DND-41 (cell line): Measurements from ENCODE around the gene RCOR1.

Source experiments
- EZH2 ChIP-seq: IDR thresholded peaks from 3 replicates; pipeline ENCODE4 v1.6.1; 2012; ENCODE audit warnings: borderline replicate concordance, low read depth, mild to moderate bottlenecking, moderate library complexity, low read length, inconsistent platforms; ENCODE audit not compliant: severe bottlenecking
- TF ChIP-seq, protein P1 (sequence below): IDR thresholded peaks from 2 replicates; pipeline ENCODE4 v1.5.1; 2012; ENCODE audit warnings: borderline replicate concordance, low read length, moderate library complexity, mild to moderate bottlenecking; ENCODE audit not compliant: poor library complexity, severe bottlenecking; ENCODE audit errors: extremely low read depth

DNA sequence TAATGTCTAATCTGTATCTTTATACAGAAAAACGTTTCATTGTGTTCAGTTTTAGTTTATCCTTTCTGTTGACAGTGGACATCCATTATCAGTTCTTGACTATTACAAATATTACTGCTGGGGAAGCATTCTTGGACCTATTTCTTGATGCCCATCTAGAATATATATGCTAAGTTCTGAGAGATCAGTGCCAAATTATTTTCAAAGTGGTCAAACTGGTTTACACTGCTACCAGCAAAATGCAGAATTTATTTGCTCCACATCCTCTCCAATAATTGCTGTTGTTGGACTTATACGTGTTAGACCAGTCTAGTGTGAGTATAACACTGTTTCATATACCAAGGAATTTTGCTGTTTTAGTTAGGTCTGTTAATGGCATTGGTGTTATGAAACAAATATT is 99.3 kb downstream of the RCOR1 start:
- TF ChIP-seq, protein P1, sequence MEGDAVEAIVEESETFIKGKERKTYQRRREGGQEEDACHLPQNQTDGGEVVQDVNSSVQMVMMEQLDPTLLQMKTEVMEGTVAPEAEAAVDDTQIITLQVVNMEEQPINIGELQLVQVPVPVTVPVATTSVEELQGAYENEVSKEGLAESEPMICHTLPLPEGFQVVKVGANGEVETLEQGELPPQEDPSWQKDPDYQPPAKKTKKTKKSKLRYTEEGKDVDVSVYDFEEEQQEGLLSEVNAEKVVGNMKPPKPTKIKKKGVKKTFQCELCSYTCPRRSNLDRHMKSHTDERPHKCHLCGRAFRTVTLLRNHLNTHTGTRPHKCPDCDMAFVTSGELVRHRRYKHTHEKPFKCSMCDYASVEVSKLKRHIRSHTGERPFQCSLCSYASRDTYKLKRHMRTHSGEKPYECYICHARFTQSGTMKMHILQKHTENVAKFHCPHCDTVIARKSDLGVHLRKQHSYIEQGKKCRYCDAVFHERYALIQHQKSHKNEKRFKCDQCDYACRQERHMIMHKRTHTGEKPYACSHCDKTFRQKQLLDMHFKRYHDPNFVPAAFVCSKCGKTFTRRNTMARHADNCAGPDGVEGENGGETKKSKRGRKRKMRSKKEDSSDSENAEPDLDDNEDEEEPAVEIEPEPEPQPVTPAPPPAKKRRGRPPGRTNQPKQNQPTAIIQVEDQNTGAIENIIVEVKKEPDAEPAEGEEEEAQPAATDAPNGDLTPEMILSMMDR, result no peak
- no peak for TF ChIP-seq EZH2
